HG02981 (cell line): ENCODE data around the gene ASNS.
"Not testable (repeated sequence)": the region's sequence is repeated elsewhere in the genome, so short reads cannot be mapped to it uniquely, and the experiment has no call there.

Experiments
- ATAC-seq: cut with Tn5 transposase; IDR thresholded peaks from one replicate; pipeline ENCODE4 v1.9.1; 2021; ENCODE audit warnings: mild to moderate bottlenecking, moderate library complexity; ENCODE audit not compliant: unreplicated experiment

Gene ASNS, protein sequence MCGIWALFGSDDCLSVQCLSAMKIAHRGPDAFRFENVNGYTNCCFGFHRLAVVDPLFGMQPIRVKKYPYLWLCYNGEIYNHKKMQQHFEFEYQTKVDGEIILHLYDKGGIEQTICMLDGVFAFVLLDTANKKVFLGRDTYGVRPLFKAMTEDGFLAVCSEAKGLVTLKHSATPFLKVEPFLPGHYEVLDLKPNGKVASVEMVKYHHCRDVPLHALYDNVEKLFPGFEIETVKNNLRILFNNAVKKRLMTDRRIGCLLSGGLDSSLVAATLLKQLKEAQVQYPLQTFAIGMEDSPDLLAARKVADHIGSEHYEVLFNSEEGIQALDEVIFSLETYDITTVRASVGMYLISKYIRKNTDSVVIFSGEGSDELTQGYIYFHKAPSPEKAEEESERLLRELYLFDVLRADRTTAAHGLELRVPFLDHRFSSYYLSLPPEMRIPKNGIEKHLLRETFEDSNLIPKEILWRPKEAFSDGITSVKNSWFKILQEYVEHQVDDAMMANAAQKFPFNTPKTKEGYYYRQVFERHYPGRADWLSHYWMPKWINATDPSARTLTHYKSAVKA

DNA sequence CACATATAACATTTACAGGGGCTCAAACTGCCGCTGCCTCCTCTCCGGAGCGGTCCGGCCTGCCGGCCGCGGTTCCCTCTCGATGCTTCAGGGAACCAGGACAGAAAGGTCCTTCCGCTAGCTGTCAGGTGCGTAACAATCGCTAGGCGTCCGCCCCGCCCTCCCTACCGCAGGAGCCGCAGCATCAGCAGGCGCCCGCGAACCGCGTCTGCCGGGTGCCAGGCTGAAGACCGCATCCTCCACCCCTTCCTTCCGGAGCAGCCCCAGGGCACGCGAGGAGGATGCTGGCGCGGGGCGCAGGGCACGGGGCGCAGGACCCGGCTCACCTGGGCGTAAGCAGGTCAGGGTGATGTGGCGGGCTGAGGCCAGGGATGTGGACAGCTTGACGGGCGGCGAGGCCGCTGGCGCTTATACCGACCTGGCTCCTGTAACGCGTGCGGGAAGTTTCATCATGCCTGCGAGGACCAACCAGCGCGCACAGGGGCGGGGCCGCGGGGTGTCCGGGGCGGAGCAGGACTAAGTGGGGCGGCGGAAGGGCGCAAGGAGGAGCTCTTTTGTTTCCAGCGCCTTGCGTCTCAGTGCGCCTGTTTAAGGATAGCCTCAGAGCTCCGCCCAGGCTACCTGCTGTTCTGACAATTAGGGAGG is at the start of gene ASNS:
Gene ASNS (minus strand): TSS at position 384 of the 645 bp plus-strand sequence. CDS start 3,252 bp downstream, outside the sequence.
- ATAC-seq = peak; percentile 99

DNA sequence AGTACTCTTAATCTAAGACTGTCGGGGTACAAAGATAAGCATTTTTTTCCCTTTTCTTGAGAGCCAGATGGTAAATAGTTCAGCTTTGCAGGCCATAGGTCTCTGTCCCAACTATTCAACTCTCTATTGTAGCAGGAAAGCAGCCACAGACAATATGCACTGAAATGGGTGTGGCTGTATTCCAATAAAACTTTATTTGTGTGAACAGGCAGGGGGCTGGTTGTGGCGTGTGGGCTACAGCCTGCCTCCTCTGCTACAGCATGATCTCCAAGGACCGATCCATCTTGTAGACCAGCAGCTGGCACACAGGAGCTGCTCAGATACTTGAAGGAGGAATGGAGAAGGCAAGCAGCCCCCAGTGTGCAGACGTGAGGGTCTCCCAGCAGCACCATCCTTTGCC is 49.0 kb upstream of the ASNS start:
- not testable (repeated sequence) for ATAC-seq

DNA sequence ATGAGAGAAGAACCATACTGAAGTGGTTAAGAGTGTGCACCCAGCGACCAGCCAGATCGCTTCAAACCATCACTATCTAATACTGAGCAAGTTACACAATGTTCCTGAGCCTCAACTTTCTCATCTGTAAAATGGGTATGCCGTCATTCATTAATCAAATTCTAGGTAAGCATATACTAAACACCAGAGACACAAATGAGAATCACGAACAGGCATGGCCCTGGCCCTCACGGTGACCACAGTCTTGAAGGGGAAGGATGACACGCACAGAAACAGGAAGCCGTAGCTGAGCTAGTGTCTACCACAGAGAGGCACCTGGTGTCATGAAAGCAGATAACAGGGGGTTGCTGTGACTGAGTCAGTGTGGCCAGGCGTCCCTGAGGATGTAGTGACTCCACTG is 43.1 kb upstream of the ASNS start:
- not testable (repeated sequence) for ATAC-seq

DNA sequence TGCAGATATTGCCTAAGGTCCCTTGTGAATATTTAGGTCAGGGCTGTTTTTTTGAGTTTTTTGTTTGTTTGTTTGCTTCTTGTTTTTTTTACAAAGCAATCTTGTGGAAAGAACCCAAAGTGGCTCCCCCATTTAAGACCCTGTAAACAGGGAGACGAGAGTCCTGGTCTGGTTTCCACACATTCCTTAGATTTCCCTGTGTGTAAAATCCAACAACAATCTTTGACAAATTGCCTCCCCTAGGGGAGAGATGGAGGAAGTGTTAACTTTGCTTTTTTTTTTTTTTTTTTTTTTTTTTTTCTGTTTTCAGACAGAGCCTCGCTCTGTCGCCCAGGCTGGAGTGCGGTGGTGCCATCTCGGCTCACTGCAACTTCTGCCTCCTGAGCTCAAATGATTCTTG is 40.1 kb upstream of the ASNS start:
- not testable (repeated sequence) for ATAC-seq

DNA sequence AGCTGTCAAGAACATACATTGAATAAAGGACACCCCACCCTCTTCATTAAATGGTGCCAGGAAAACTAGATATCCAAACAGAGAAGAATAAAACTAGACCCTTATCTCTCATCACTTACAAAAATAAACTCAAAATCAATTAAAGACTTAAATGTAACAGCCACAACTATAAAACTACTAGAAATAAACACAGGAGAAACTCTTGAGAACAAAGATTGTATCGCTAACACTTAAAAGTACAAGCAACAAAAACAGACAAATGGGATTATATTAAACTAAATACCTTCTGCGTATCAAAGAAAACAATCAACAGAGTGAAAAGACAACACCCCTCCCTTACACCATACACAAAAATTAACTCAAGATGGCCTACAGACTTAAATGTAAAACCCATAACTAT is 24.7 kb upstream of the ASNS start:
- ATAC-seq = not testable (repeated sequence)

DNA sequence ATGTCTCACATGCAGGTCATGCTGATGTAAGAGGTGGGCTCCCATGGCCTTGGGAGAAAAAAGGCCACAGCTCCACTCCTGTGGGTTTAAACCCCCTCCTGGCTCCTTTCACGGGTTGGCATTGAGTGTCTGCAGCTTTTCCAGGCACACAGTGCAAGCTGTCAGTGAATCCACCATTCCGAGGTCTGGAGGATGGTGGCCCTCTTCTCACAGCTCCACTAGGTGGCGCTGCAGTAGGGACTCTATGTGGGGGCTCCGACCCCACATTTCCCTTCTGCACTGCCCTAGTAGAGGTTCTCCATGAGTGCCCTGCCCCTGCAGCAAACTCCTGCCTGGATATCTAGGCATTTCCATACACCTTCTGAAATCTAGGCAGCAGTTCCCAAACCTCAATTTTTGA is 19.5 kb upstream of the ASNS start:
- not testable (repeated sequence) for ATAC-seq

DNA sequence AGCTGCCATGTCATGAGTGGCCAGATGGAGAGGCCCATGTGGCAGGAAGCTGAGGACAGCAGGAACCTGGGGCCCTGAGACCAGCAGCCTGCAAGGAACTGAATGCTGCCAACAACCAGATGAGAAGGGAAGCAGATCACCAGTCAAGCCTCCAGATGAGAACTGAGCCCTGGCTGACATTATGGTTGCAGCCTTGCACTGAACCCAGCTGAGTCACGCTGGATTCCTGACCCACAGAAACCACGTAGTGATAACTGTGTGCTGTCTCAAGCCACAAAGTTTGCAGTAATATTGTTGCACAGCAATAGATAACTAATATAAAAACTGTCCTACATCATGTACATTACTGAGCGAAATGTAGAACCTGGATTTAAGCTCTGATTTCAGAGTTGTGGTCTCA is 7.3 kb upstream of the ASNS start:
- ATAC-seq = not testable (repeated sequence)

DNA sequence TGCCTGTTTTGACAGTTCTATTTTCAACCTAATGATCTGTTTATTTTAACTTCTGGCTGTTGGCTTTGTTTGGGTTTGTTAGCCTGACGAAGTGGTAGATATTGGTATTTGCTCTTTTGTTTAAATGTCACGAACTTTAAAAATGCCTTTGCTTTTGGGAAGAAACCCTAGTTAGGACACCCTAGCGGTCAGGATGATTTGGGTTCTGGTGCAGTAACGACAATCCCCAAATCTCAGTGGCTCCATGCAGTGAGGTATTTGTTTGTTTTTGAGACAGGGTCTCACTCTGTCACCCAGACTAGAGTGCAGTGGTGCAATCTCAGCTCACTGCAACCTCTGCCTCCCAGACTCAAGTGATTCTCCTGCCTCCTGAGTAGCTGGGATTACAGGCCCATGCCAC is 2.7 kb upstream of the ASNS start:
- ATAC-seq = not testable (repeated sequence)

DNA sequence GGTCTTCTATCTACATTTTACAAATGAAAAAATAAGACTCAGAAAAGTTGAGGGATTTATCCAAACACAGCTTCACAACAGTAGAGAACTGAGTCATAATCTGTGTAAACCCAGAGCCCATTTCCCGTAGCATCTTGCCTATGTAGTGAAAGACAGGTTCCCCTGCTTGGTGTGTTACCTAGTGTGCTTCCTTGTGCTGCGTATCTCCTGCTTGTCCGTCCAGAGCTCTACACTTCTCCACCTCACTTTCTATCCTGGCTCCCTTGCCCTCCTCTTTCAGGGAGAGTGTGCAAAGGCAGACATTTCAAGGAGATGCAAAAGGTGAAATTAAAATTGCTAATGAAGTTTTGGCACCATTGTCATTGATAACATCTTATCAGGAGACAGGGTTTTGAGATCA is 1.4 kb upstream of the ASNS start:
- no peak for ATAC-seq

DNA sequence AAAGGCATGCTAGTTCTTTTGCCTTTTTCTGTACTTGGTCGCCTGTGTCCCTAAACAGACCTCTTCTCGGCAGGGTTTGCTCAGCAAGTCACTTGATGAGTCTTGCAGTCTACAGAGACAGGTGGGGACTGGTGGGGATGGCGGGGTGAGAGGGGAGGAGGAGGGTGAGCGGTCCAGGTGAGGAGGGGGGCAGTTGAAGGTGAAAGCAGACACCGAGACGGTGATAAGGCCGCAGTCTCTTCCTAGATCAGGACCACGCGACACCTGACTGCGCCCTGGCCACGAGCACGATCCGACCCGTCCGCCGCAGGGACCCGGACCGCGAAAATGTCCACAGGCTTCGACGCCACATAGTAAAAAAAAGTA is 566 bp downstream of the ASNS start:
- peak; percentile 17 for ATAC-seq

DNA sequence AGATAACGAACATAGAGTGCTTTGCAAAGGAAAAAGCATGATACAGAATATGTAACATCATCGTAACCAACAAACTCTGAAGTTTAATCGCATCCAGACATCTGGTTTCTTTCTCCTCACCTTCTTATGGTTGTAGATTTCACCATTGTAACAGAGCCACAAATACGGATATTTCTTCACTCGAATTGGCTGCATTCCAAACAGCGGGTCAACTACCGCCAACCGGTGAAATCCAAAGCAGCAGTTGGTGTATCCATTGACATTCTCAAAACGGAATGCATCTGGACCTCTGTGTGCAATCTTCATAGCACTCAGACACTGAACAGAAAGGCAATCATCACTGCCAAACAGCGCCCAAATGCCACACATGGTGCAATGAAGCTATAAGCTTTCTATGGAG is 3.4 kb downstream of the ASNS start:
- ATAC-seq = no peak

DNA sequence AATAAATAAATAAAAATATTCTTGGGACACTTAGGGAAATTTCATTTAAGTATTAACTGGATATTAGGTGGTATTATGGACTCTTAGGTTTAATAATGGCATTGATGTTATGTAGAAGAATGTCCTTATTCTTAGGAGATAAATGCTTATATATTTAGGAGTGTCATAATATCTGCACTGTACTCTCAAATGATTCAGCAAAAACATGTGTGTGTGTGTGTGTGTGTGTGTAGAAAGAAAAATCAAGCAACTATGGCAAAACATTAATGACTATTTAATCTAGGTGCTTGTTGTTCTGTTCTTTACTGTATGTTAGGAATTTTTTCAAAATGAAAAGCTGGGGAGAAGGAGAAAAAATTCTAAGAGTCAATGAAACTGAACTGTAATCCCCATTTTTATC is 3.9 kb downstream of the ASNS start:
- no peak for ATAC-seq

DNA sequence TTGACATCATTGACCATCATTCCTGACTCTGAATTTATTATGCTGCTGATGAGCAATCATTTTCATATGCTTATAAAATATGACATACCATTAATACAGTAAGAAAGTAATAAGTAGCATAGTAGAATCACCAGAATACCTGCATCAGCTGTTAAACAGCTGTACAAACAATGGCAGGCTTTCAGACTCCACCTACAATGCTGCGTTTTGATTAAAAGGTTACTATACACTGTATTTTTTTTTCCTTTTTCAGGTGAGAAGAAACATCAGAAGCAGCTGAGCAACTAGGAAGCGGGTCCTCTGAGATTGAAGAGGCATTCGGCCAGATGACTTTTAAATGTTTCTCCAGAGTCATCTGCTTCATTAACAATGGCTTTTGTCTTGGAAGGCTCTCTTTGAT is 7.1 kb downstream of the ASNS start:
- no peak for ATAC-seq

DNA sequence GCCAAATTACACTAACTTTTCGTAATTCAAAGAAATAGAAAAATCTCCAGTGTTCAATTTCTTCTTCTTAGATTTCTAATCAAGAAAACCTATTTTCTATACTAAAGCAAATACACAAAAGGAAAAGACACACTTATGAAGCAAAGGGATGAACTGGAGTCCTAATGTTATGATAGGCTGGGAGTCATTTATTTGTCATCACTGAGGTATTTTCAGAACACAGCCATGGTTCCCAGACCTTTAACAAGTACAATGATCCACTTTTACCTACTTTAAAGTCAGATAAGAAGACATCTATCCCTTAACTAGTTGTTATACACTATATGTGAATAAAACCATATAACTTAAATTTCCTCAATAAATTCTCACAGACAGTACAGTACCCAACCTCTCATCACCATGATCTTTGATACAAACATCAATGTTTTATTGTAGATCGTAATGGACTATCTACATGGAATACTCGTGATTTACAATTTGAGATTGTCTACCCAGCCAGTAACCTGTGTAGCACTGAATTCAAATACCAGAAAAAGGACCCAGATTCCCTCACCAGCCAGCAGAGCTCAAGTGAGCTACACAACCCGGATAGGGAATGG is 12.5 kb downstream of the ASNS start:
- no peak for ATAC-seq

DNA sequence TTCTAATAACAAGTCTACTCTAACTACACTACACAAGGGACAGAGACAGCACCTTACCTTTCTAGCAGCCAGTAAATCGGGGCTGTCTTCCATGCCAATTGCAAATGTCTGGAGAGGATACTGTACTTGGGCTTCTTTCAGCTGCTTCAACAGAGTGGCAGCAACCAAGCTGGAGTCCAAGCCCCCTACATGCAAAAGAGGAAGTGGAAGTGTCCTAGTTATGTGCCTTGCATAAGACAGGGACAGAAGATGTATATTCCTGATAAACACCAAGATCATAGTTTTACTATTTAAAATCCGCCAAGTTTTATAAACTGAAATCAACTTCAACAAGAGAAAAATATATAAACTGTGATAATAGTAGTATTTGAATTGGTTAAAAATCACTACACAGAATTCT is 14.0 kb downstream of the ASNS start:
- ATAC-seq = no peak

DNA sequence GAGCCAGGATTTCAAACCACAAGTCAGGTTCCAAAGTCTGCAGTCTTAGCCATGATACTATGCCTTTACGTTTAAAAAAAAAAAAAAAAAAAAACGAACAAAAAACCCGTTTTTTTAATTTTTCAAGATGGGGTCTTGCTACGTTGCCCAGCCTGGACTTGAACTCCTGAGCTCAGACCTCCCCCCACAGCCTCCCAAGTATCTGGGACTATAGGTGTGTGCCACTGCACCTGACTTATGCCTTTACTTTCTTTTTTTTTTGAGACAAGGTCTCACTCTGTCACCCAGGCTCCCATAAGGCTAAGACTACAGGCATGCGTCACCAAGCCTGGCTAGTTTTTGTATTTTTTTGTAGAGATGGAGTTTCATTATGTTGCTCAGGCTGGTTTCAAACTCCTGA is 14.7 kb downstream of the ASNS start:
- ATAC-seq = no peak

DNA sequence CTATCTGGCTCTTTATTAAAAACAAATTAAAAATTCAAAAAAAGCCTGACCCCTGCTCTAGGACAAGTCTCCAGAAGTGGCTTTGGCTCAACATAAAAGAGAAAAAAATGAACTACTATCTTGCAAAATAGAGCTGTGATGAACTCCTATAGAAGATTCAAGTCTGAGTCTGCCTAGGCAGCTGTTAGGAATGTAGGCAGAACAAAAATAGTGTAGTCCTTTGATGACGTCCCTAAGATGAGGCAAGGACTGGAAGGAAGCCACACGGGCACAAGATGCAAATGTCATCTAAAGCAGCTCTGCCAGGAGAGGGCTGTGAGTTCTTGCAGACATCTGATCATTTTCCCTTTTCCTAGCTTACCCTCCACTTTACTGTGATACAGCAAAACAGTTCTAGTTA is 20.5 kb downstream of the ASNS start:
- ATAC-seq = no peak

DNA sequence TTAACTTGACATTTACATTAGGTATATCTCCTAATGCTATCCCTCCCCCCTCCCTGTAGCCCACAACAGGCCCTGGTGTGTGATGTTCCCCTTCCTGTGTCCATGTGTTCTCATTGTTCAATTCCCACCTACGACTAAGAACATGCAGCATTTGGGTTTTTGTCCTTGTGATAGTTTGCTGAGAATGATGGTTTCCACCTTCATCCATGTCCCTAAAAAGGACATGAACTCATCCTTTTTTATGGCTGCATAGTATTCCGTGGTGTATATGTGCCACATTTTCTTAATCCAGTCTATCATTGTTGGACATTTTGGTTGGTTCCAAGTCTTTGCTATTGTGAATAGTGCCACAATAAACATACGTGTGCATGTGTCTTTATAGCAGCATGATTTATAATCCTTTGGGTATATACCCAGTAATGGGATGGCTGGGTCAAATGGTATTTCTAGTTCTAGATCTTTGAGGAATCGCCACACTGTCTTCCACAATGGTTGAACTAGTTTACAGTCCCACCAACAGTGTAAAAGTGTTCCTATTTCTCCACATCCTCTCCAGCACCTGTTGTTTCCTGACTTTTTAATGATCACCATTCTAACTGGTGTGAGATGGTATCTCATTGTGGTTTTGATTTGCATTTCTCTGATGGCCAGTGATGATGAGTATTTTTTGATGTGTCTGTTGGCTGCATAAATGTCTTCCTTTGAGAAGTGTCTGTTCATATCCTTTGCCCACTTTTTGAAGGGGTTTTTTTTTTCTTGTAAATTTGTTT is 21.8 kb downstream of the ASNS start:
- not testable (repeated sequence) for ATAC-seq

DNA sequence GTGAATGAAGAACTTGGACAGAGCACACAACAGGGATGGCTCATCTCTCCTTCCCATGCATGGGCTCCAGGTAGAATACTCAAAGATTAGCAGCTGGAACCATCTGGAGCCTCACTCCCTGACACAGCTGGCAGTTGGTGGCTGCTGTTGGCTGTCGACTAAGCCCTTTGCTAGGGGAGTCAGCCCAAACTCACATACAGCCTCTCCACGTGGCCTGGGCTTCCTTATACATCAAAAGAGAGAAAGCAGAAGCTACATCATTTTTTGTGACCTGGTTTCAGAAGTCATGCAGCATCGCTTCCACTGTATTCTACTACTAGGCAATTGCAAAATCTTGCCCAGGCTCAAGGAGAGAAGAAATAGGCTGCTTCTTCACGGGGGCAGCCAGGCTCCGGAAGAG is 24.4 kb downstream of the ASNS start:
- no peak for ATAC-seq

DNA sequence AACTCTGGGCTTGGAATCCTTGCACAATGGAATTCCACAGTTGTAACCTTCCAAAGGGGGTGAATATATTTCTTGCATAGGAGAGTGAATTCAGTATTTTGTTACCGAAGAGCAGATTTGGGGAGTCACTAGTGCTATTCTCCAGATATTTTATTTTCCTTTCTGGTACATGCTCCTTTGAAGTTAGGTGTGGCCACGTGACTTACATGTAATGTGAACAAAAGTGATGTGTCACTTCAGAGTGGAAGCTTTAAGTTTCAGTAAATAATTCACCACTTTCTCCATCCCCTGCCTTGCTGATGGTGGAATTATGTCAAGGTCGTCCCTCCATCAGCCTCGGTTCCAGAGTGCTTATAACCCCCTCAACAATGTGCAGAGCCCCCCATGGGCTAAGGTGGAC is 25.3 kb downstream of the ASNS start:
- ATAC-seq = no peak

DNA sequence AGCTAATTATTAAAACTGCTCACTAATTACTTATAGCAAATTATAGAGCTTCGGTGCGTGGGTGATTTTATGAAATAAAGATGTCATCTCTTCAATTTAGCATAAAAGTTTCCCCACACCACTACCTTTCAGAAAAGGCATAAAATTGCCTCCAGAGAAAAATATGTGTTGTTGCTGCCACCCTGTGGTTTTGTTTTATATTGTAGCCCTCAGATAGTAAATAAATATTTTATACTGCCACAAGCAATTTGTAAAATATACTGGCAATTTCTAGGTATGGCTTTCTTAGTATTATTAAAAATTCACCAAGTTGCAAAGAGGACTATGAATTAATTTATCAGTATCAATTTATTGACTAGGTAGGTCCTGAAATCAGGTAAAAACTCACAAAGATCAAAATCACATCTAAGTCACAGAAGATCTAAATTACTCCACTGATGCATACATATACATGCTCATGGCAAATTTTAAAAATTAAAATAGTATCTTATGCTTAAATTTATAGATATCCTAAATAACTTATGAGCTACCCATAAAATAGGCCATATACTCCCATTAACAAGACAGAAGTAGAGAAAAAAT is 26.5 kb downstream of the ASNS start:
- ATAC-seq = peak; percentile 51
